Right kidney (tissue), 9 donors: ENCODE data around the gene NUB1.
"Not testable (repeated sequence)": the region's sequence is repeated elsewhere in the genome, so short reads cannot be mapped to it uniquely, and the experiment has no call there.

Experiments
- DNase-seq: peaks from one replicate; pipeline ENCODE4 v3.0.0-alpha.2; 2016
- long read RNA-seq, 8 donors: transcript quantifications; one replicate each; lab custom pipeline, GENCODE V29; 2026

Gene NUB1
- long read RNA-seq, donor 1, transcript NUB1-201 (15 exons, 3,180 nt) = major isoform, 5 of 19 reads
- long read RNA-seq, donor 1, partial matches to known transcripts = 8 of 19 reads
- long read RNA-seq, donor 1, other reads (novel, unspliced or antisense) = 5 of 19 reads
- long read RNA-seq, donor 2, partial matches to known transcripts = 0 of 12 reads
- long read RNA-seq, donor 2, other reads (novel, unspliced or antisense) = 6 of 12 reads
- long read RNA-seq, donor 3, partial matches to known transcripts = 8 of 10 reads
- long read RNA-seq, donor 3, other reads (novel, unspliced or antisense) = 0 of 10 reads
- long read RNA-seq, donor 4, partial matches to known transcripts = 47 of 48 reads
- long read RNA-seq, donor 4, other reads (novel, unspliced or antisense) = 0 of 48 reads
- long read RNA-seq, donor 5, partial matches to known transcripts = 30 of 35 reads
- long read RNA-seq, donor 5, other reads (novel, unspliced or antisense) = 0 of 35 reads
- long read RNA-seq, donor 6, partial matches to known transcripts = 6 of 13 reads
- long read RNA-seq, donor 6, other reads (novel, unspliced or antisense) = 5 of 13 reads
- long read RNA-seq, donor 7, partial matches to known transcripts = 35 of 45 reads
- long read RNA-seq, donor 7, other reads (novel, unspliced or antisense) = 7 of 45 reads
- long read RNA-seq, donor 8, partial matches to known transcripts = 0 of 5 reads
- long read RNA-seq, donor 8, other reads (novel, unspliced or antisense) = 0 of 5 reads

- DNase-seq = peak; percentile 97
These were observed at the start of gene NUB1 for GRCh38 chr7:151341357-151342101. Gene NUB1 (plus strand): TSS chr7:151341812. CDS start chr7:151345350, 3,538 bp downstream.

DNA sequence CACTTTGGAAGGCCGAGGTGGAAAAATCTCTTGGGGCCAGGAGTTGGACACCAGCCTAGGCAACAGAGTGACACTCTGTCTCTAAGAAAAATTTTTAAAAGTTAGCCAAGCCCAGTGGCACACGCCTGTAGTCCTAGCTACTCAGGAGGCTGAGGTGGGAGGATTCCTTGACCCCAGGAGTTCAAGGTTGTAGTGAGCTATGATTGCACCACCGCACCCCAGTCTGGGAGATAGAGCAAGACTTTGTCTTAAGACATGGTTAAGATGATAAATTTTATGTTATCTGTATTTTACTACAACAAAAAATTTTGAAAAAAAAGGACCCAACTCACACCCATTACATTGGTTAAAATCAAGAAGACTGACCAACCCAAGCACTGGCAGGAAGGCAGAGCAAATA, 48.8 kb upstream of the NUB1 start:
- DNase-seq = no peak

GRCh38 chr7:151296202-151296992, 45.2 kb upstream of the NUB1 start:
- no peak for DNase-seq

DNA sequence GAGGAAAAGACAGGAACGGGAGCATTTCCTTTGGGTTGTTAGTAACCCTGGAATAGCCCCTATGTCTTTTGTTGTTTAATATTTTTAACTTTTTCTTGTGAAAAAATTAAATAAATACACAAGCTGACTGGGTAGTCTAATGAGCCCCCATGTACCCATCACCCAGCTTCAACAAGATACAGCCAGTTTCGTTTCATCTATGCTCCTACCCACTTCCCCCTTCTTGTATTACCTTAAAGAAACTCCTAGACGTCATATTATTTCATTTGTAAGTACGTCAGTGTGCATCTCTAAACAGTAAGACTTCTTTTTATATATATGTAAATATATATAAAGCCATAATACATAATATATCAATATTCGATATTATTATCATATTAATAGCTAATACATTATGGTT, 42.8 kb upstream of the NUB1 start:
- no peak for DNase-seq

- no peak for DNase-seq
These were observed 42.1 kb upstream of the NUB1 start for GRCh38 chr7:151299530-151299929.

DNA sequence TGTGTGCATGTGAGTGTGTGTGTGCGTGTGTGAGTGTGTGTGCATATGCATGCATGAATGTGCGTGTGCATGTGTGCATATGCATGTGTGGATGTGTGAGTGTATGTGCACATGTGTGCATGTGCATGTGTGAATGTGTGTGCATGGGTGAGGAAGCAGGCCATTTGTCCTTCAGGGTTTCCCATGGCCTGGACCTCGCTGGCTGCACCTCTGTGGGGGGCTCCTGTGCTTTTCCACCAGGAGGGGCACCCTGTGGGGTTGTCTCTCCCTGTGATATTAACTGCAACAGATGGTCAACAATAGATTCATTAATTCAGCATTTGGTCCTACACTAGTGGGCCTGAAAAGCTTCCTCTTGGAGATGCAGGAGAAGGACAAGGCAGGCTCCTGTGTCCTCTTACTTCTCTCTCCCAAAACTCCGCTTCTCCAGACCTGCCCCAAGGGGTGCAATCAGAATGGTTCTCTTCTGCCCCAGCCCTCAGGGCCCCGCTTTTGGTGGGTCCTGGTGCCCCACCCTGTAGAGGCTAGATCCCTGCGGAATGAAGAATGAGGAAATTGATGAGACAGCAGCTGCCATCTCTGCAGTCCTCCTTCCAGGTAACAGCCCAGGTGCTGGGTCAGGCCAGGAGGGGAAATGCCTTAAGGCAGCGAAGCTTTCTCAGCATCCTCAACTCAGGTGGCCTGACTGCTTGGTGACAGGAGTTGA, 41.5 kb upstream of the NUB1 start:
- DNase-seq = no peak

DNA sequence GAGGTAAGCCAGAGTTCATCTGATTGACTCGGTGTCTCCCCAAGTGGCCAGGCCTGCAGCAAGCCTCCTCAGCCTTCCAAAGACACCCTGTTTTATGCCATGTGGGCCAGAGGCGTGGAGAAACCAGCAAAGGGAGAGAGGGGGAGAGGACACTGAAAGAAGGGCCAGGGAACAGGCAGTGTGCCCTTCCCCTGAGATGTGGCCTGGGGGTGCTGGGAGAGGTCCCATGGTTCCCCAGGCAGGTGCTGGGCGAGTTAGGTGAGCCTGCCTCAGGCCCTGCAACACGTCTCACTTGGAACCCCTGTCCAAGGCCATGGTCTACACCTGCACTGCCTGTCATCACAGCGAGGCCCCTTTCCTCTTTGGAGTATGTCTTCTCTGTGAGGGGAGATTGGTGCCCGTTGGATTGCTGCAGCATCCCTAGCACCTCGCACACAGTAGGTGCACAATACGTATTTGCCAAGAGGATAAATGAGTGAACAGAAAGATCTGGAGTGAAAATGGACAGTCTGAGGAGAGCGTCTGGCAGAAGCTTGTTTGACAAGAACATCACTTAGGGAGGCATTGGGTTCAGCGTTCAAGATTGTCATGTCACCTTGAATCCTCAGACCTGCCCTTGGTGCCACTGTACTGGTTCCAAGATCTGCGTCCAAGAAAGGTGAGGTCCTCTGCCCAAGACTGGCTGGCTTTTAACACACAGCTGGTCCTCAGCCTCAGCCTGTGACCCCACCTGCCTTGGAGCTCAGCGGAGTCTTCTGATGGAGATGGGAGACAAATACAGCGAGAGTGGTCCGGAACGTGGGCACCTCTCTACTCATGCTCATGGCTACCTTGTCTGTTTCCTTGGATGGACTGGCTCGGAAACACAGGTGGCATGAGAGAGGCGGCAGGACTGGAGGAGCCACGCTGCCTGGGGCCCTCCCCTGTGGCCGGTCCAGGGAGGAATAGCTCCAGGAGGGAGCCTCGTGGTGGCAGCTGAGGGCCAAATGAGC, 39.8 kb upstream of the NUB1 start:
- no peak for DNase-seq

- not testable (repeated sequence) for DNase-seq
These were observed 37.4 kb upstream of the NUB1 start for GRCh38 chr7:151304251-151304650.

- peak; percentile 62 for DNase-seq
These were observed 36.8 kb upstream of the NUB1 start for GRCh38 chr7:151304856-151305255.

DNA sequence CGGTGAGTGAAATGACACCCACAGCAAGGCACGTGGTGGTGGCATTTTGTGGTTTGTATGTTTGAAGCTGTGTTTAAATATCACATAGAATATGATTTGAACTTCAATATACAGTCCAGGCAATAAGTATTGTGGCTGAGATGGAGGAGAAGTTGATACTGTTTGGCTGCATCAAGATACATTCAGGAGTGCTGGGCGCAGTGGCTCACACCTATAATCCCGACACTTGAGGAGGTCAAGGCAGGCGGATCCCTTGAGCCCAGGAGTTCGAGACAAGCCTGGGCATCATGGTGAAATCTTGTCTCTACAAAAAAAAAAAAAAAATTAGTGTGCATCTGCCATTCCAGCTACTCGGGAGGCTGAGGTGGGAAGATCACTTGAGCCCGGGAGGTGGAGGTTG, 35.2 kb upstream of the NUB1 start:
- no peak for DNase-seq

DNA sequence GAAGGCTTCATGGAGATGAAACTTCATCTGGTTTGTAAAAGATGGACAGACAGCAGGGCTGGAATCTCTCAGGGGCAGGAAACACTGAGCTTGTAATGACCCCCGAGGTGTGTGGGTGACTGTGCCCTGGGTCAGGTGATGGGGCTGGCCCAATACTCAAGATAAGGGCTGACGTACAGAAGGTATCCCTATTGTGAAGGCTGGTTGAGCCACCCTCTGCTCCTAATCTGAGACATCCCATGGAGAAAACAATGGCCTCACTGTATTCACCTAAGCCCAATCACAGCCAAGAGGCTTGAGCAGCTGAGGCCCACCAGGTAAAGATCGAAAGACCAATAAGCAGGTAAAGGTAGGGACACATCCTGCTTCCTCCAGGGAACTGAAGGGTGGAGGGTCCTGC, 34.8 kb upstream of the NUB1 start:
- DNase-seq = no peak

- DNase-seq = no peak
These were observed 34.1 kb upstream of the NUB1 start for GRCh38 chr7:151307536-151307935.

DNA sequence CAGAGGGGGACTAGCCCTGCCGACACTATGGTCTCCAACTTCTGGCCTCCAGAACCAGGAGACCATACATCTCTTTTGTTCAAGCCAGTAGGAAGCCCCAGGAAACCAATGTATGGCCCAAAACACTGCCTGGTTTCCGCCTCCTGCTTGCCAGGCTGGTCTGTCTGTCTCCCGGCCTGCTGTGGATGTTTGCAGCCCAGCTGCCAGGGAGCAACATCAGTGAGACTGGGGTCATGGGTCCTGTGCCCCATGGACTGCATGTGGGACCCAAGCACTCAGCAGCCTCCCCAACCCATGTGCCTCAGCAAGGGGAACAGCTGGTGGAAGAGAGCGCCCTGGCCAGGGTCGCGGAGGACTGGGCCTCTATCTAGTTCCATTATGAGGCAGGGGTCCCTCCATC, 33.4 kb upstream of the NUB1 start:
- DNase-seq = no peak

- no peak for DNase-seq
These were observed 32.8 kb upstream of the NUB1 start for GRCh38 chr7:151308791-151309190.

DNA sequence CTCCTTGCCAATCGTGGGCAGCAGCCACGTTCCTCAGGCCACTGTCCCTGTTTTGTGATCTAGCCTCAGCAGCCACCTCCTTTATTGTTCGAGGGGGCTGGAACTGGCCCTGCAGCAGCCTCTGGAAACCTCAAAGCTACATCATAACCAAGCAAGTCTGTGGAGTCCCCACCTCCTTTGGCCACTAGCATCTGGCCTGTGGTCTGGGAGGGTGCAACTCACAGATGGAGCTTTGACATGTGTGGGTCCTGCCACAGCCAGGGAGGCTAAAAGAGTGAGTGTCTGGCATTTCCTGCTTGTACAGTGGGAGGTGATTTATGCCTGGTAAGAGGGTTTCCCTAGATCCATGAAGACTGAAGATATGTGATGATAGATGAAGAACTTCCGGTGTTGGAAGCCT, 32.3 kb upstream of the NUB1 start:
- DNase-seq = no peak

DNA sequence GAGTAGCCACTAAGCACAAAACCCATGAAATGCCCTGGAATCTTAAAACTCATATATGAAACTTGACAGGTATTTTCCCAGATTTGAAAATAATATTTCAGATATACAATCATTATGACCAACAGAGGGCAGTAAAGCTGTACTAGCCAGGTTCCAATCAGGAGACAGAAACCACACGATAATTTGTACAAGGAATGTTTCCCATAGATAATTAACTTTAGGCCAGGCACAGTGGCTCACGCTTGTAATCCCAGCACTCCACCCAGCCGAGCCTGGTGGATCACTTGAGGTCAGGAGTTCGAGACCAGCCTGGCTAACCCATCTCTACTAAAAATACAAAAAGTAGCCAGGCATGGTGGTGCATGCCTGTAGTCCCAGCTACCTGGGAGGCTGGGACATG, 31.0 kb upstream of the NUB1 start:
- DNase-seq = no peak

- DNase-seq = no peak
These were observed 30.2 kb upstream of the NUB1 start for GRCh38 chr7:151311294-151311864.

DNA sequence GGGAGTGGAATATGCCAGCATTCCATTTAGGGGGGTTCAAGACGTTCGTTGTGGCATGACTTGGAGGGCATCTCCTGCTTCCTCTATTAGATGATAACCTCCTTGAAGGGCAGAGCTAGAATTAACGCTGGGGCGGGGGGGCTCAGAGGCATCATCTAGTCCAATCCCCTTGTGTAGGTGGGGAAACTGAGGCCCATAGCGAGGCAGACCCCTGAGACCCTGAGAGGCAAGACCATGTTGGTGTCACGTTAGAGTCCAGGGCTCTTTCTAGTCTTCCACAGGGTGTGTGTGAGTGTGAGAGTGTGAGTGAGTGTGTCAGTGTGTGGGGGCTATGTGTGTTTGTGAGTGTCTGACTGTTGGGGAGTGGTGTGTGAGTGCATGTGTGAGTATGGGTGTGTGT, 29.3 kb upstream of the NUB1 start:
- no peak for DNase-seq

DNA sequence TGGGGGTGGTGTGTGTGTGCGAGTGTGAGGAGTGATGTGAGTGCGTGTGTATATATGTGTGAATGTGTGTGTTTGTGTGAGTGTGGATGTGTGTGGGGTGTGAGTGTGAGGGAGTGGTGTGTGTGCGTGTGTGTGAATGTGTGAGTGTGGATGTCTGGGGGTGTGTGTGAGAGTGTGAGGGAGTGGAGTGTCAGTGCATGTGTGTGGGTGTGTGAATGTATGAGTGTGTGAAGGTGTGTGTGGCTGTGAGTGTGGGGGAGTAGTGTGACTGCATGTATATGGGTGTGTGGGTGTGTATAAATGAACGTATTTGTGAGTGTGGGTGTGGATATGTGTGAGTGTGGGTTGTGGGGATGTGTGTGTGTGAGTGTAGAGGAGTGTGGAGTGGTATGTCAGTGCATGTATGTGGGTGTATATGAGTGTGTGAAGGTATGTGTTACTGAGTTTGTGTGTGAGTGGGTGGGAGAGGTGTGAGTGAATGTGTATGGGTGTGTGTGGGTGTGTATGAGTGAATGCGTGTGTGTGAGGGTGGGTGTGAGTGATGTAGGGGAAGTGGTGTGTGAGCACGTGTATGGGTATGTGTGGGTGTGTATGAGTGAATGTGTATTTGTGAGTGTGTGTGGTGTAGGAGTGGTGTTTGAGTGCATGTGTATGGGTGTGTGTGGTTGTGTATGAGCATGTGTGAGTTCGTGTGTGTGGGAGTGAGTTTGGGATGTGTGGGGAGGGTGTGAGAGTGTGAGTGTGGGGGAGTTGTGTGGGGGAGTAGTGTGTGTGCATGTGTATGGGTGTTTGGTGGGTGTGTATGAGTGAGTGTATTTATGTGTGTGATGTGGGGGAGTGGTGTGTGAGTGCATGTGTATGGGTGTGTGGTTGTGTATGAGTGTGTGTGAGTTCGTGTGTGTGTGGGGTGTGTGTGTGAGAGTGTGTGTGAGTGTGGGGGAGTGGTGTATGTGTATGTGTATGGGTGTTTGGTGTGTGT, 28.5 kb upstream of the NUB1 start:
- no peak for DNase-seq
